Heart left ventricle (tissue), 16 donors: ENCODE data around the gene GLT8D2. TPM values are rescaled to one million over a fixed set of nuclear protein-coding genes. Genes with fewer than 3 reads are reported as not detected.
"Not testable (repeated sequence)": the region's sequence is repeated elsewhere in the genome, so short reads cannot be mapped to it uniquely, and the experiment has no call there.

Experiments used
- ATAC-seq, 4 donors: fragments of 200-7000 bp; cut with Tn5 transposase; one replicate each; pipeline ENCODE4 v1.9.1; 2020 to 2022; ENCODE audit warnings: moderate library complexity in 4 of 4, mild to moderate bottlenecking in 3 of 4, moderate number of reproducible peaks in 1 of 4
- DNase-seq, 5 donors: peaks; one replicate each; pipeline ENCODE4 v3.0.0-alpha.2; 2020
- H3K27ac ChIP-seq, 12 donors: fragments of 200-600 bp; sonication (generic) in 4 of 12; one replicate each; pipeline versions ENCODE4 v1.5.0 to v1.8.0; 2016 to 2022; ENCODE audit warnings: mild to moderate bottlenecking in 2 of 12
- H3K27me3 ChIP-seq, 9 donors: fragments of 200-600 bp; sonication (generic) in 2 of 9; one replicate each; pipeline versions ENCODE4 v1.5.1 to v1.8.0; 2016 to 2022; ENCODE audit warnings: mild to moderate bottlenecking in 3 of 9
- H3K36me3 ChIP-seq, 9 donors: fragments of 200-600 bp; sonication (generic) in 2 of 9; one replicate each; pipeline versions ENCODE4 v1.5.0 to v1.8.0; 2018 to 2022; ENCODE audit warnings: mild to moderate bottlenecking in 2 of 9
- H3K4me1 ChIP-seq, 12 donors: fragments of 200-600 bp; sonication (generic) in 4 of 12; one replicate each; pipeline versions ENCODE4 v1.5.0 to v1.8.0; 2016 to 2022; ENCODE audit warnings: mild to moderate bottlenecking in 3 of 12
- H3K4me3 ChIP-seq, 12 donors: fragments of 200-600 bp; sonication (generic) in 4 of 12; one replicate each; pipeline versions ENCODE4 v1.5.0 to v1.8.0; 2017 to 2022; ENCODE audit warnings: mild to moderate bottlenecking in 9 of 12, moderate library complexity in 4 of 12
- H3K9me3 ChIP-seq, 12 donors: fragments of 200-600 bp; sonication (generic) in 4 of 12; one replicate each; pipeline versions ENCODE4 v1.5.0 to v1.8.0; 2016 to 2022; ENCODE audit warnings: mild to moderate bottlenecking in 1 of 12
- POLR2A ChIP-seq, 2 donors: fragments of 450-650 bp; IDR thresholded peaks; one replicate each; pipeline ENCODE4 v1.6.1; 2017; ENCODE audit warnings: antibody characterized with exemption in 2 of 2, mild to moderate bottlenecking in 2 of 2, moderate library complexity in 2 of 2
- WGBS, 4 donors: extraction: QIAGEN DNeasy Blood & Tissue Kit in 2 of 4; methylation state at CpG; one replicate each; pipeline versions ENCODE4 v1.1.5 to v1.1.7; 2013 to 2018; 5-methylcytosine and 5-hydroxymethylcytosine counted together
- intact Hi-C, 10 donors: fragments of 100-400 bp; cut with DNase I; formaldehyde crosslinking; loops; one replicate each; pipeline versions ENCODE4 v1.11.1 to v1.14.2; 2022
- polyA plus RNA-seq, 2 donors: library from polyadenylated mRNA; stranded (reverse); fragments of 200-250 nt; gene quantifications; one replicate each; pipeline ENCODE4 v1.2.3, GENCODE V29; 2013
- total RNA-seq, 9 donors: library from RNA; depleted of rRNA in 2 of 9; stranded (reverse); fragments of >200 nt in 2 of 9; fragmentation: NEBNext Ultra II Directional in 3 of 9; extraction: Animal tissue kit (Norgen Biotek cat#: 25700) in 3 of 9; gene quantifications; one replicate each; pipeline versions ENCODE4 v1.1.0 to v1.2.4, GENCODE V29; 2016 to 2023
- TF ChIP-seq, protein P1 (sequence below), 12 donors: fragments of 200-600 bp; sonication (generic) in 4 of 12; IDR thresholded peaks; one replicate each; pipeline versions ENCODE4 v1.5.0 to v1.8.0; 2018 to 2022; ENCODE audit warnings: antibody characterized with exemption in 12 of 12, mild to moderate bottlenecking in 5 of 12
- donor health status: ischemic (EF 13 %, LVEDD 7.1; RV severe dilation, severe dysfunction).
- donor health status: healthy with polysubstance abuse.
- donor health status: DM: no; HTN: yes; CAD: no.
- donor health status: DM: no; HTN: no; CAD: no.
- donor health status: ischemic (EF 25% LVEDD 6.9; RV normal size, moderate dysfunction).
- donor health status: ischemic (EF 25% LVEDD 5.7; RV mildly dilated, moderate dysfunction).
- donor health status: healthy.
- donor health status: DM: yes; HTN: yes; CAD: no.
- donor health status: ischemic (EF 35%, LVEDD 5.7; RV mildly dilated, moderate dysfunction).
- donor health status: nonischemic (EF 11% LVEDD 7.7; RV severe dilation, severe dysfunction).
- donor health status: DM: yes; HTN: yes; CAD: no.
- donor health status: PGD.
- donor health status: ischemic (EF 29% LVEDD 5.4; RV normal size, mild dysfunction).
- donor health status: nonischemic (EF 23%, LVEDD 6.1; RV moderate dilation, normal function).

The GLT8D2 gene
- total and polyA plus RNA-seq, 11 donors = 2.6 to 18.7 (median 6.8) TPM

DNA sequence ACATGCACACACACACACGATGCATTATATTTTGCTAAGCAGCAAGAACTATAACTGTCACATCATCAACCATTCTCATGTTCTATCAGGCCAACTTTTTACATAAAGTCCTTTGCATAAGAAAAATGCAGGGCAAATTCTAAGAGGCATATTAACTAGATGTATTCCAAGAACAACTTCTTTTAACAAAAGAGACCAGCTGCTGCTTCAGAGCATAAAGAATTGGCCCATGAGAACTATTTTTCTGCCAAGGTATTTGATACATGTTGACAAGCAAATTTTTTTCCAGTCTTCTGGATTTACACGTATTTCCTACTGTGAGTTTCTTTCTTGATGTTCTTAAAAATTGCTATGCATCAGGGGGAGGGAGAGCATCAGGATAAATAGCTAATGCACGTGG is 27.2 kb downstream of the GLT8D2 start:
- DNase-seq = no peak
- intact Hi-C loops = no loop called here
- Histone ChIP-seq H3K27ac (no peak overlapping the region), H3K4me3 (no peak overlapping the region), H3K36me3 (no peaks in the 10 kb centered on the region), H3K9me3 (peaks cover 0 to 13% (median 0%) of the 10 kb centered on the region in 12 donors), H3K4me1 (peaks cover 0 to 15% (median 6%) of the 10 kb centered on the region in 12 donors), H3K27me3 (no peaks in the 10 kb centered on the region)
- WGBS, 4 donors = 56 to 68% (median 66%) methylated on average over 3 of the region's 3 CpGs
- ATAC-seq = no peak
- no peak for TF ChIP-seq POLR2A (IDR thresholded peaks at IDR 0.05)
- TF ChIP-seq, protein P1, sequence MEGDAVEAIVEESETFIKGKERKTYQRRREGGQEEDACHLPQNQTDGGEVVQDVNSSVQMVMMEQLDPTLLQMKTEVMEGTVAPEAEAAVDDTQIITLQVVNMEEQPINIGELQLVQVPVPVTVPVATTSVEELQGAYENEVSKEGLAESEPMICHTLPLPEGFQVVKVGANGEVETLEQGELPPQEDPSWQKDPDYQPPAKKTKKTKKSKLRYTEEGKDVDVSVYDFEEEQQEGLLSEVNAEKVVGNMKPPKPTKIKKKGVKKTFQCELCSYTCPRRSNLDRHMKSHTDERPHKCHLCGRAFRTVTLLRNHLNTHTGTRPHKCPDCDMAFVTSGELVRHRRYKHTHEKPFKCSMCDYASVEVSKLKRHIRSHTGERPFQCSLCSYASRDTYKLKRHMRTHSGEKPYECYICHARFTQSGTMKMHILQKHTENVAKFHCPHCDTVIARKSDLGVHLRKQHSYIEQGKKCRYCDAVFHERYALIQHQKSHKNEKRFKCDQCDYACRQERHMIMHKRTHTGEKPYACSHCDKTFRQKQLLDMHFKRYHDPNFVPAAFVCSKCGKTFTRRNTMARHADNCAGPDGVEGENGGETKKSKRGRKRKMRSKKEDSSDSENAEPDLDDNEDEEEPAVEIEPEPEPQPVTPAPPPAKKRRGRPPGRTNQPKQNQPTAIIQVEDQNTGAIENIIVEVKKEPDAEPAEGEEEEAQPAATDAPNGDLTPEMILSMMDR (IDR thresholded peaks at IDR 0.05) = no peak

DNA sequence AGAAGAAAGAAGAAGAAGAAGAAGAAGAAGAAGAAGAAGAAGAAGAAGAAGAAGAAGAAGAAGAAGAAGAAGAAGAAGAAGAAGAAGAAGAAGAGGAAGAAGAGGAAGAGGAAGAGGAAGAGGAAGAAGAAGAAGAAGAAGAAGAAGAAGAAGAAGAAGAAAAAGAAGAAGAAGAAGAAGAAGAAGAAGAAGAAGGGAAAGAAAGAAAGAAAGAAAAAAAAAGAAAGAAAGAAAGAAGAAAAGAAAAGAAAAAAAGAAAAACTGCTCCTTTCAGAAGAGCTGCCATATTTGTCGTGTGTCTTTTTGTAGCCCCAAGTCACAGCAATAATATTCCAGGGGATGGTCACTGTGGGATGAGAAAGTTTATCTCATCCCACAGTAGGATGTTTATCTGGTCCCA is 28.1 kb downstream of the GLT8D2 start:
- ATAC-seq, H3K4me1 ChIP-seq, H3K4me3 ChIP-seq, H3K27ac ChIP-seq, DNase-seq, intact Hi-C loops, H3K27me3 ChIP-seq, H3K36me3 ChIP-seq: not testable (repeated sequence)
- WGBS, 4 donors = 81 to 88% (median 87%) methylated on average over 1 of the region's 1 CpG
- H3K9me3 ChIP-seq = peaks cover 0 to 13% (median 0%) of the 10 kb centered on the region in 12 donors

DNA sequence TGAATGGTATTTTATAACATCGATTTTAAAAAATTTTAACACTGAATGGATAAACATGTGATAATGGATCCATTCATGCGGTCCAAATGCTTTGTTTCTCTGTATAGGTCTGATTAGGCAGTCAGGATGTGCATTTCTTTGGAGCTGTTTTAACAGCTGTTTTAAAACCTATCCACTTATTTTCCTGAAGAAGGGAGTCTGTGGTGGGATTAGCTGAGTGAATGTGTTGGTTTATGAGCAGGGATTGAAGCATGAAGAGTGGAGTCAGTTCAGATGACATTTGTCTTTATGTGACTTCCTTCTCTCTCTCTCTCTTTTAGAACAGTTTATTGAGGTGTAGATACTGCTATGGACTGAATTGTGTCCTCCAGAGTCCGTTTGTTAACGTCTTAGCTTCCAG is 37.7 kb downstream of the GLT8D2 start:
- ATAC-seq (no peak), DNase-seq (no peak)
- Histone ChIP-seq H3K4me1 (peaks cover 0 to 18% (median 6%) of the 10 kb centered on the region in 12 donors), H3K4me3 (no peak overlapping the region), H3K27me3 (no peaks in the 10 kb centered on the region), H3K36me3 (peaks cover 0 to 25% (median 0%) of the 10 kb centered on the region in 9 donors), H3K9me3 (no peaks in the 10 kb centered on the region), H3K27ac (no peak overlapping the region)
- intact Hi-C loops = loop anchor here in 1 of 10 donors (5.0 kb wide), 1 partner anchor 35 kb away; no protein-coding TSS in a partner anchor
- 65 to 73% (median 71%) methylated on average over 4 of the region's 4 CpGs for WGBS, 4 donors
- no peak for TF ChIP-seq POLR2A (IDR thresholded peaks at IDR 0.05)
- TF ChIP-seq, protein P1 (IDR thresholded peaks at IDR 0.05) = no peak

DNA sequence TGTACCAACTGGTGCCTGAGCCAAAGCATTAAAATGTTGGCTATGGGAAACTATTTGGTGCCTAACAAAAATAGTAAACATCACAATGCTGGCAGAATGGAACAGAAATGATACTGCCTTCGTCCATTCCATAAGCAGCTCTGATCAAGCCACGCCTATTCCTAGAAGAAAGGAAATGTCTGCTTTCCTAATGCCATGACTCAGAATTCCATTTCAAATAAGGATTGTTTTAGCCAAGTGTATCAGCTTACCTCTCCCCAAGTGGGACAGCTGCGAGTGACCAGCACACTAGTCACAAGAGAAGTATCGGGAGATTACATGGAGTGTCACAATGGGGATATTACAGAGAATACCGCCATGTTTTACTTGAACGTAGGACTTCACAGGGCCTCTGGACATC is 38.7 kb downstream of the GLT8D2 start:
- peak overlapping the region in 11 of 12 donors; percentile 19 to 72 (median 58) for H3K27ac ChIP-seq
- no peak overlapping the region for H3K4me3 ChIP-seq
- H3K9me3 ChIP-seq = no peaks in the 10 kb centered on the region
- intact Hi-C loops = loop anchor here in 1 of 10 donors (5.0 kb wide), 1 partner anchor 36 kb away; no protein-coding TSS in a partner anchor
- H3K36me3 ChIP-seq = peaks cover 0 to 25% (median 0%) of the 10 kb centered on the region in 9 donors
- WGBS, 4 donors = 54 to 58% (median 57%) methylated on average over 6 of the region's 6 CpGs
- TF ChIP-seq, protein P1 (IDR thresholded peaks at IDR 0.05) = no peak
- peaks cover 0 to 18% (median 6%) of the 10 kb centered on the region in 12 donors for H3K4me1 ChIP-seq
- ATAC-seq (peak in 3 of 4 donors; percentile 32 to 56 (median 38)), DNase-seq (no peak)
- H3K27me3 ChIP-seq = no peaks in the 10 kb centered on the region
